Thyroid gland (tissue), 4 donors: Measurements from ENCODE around the gene KRT76. TPM values are rescaled to one million over a fixed set of nuclear protein-coding genes. Genes with fewer than 3 reads are reported as not detected.

Experiments
- DNase-seq, 2 donors: peaks; one replicate each; pipeline ENCODE4 v3.0.0-alpha.2; 2019
- H3K27ac ChIP-seq, 3 donors: fragments of 200-600 bp; sonication (generic); 1 replicate in 2 of 3; 2 replicates in 1 of 3; pipeline ENCODE4 v1.5.1; 2016 to 2019; ENCODE audit warnings: mild to moderate bottlenecking in 1 of 3, moderate library complexity in 1 of 3
- H3K27me3 ChIP-seq: fragments of 200-600 bp; sonication (generic); one replicate; pipeline ENCODE4 v1.5.1; 2019
- H3K36me3 ChIP-seq, 2 donors: fragments of 200-600 bp; sonication (generic); one replicate each; pipeline ENCODE4 v1.5.1; 2016 to 2019
- H3K4me1 ChIP-seq, 2 donors: fragments of 200-600 bp; sonication (generic); one replicate each; pipeline ENCODE4 v1.5.1; 2017 to 2019
- H3K4me3 ChIP-seq, 3 donors: fragments of 200-600 bp; sonication (generic); replicated peaks in 1 of 3; 1 replicate in 2 of 3; 2 replicates in 1 of 3; pipeline ENCODE4 v1.5.1; 2016; ENCODE audit warnings: mild to moderate bottlenecking in 1 of 3
- H3K9me3 ChIP-seq: fragments of 200-600 bp; sonication (generic); one replicate; pipeline ENCODE4 v1.5.1; 2017
- CTCF ChIP-seq, 6 experiments: fragments of 200-600 bp in 3 of 6; fragments of 450-650 bp in 3 of 6; sonication (generic) in 3 of 6; IDR thresholded peaks; one replicate each; pipeline ENCODE4 v1.5.1; 2016 to 2019; ENCODE audit warnings: antibody characterized with exemption in 6 of 6, mild to moderate bottlenecking in 2 of 6, inconsistent platforms in 1 of 6, moderate library complexity in 1 of 6
- POLR2A ChIP-seq, 2 donors: fragments of 450-650 bp; IDR thresholded peaks; one replicate each; pipeline ENCODE4 v1.6.1; 2017; ENCODE audit warnings: antibody characterized with exemption in 2 of 2, mild to moderate bottlenecking in 2 of 2, moderate library complexity in 1 of 2
- WGBS, 2 donors: methylation state at CpG; one replicate each; pipeline ENCODE4 v1.1.5; 2017; 5-methylcytosine and 5-hydroxymethylcytosine counted together
- intact Hi-C: fragments of 100-400 bp; cut with DNase I; formaldehyde crosslinking; loops from one replicate; pipeline ENCODE4 v1.15.1; 2023
- total RNA-seq, 4 donors: library from RNA; depleted of rRNA; stranded (reverse); fragments of >200 nt; gene quantifications; one replicate each; pipeline ENCODE4 v1.2.3, GENCODE V29; 2016

KRT76 gene
- total RNA-seq, 4 donors from 2014 or later, result not detected

- no peak for DNase-seq
- intact Hi-C loops, result loop anchor here (10.0 kb wide), 1 partner anchor 73 kb away; the partner anchor contains the start of gene KRT78
- TF ChIP-seq CTCF (IDR thresholded peaks at IDR 0.05), result no peak
- TF ChIP-seq POLR2A (IDR thresholded peaks at IDR 0.05), result no peak
- H3K27ac ChIP-seq, result no peak overlapping the region
- no peaks in the 10 kb centered on the region for H3K36me3 ChIP-seq
- H3K9me3 ChIP-seq, result no peaks in the 10 kb centered on the region
- no peak overlapping the region for H3K4me3 ChIP-seq
- no peaks in the 10 kb centered on the region for H3K27me3 ChIP-seq
- 93 to 96% methylated on average over 4 of the region's 4 CpGs for WGBS, 2 donors
- H3K4me1 ChIP-seq, result peaks cover 6 to 9% of the 10 kb centered on the region in 2 donors
These were observed 5.0 kb downstream of the KRT76 start for GRCh38 chr12:52772188-52772587.

GRCh38 chr12:52771505-52771904, 5.6 kb downstream of the KRT76 start:
- no peaks in the 10 kb centered on the region for H3K36me3 ChIP-seq
- no peak overlapping the region for H3K27ac ChIP-seq
- 72 to 95% methylated on average over 4 of the region's 4 CpGs for WGBS, 2 donors
- no peak overlapping the region for H3K4me3 ChIP-seq
- H3K4me1 ChIP-seq, result peaks cover 6 to 9% of the 10 kb centered on the region in 2 donors
- DNase-seq, result no peak
- intact Hi-C loops, result loop anchor here (10.0 kb wide), 1 partner anchor 73 kb away; the partner anchor contains the start of gene KRT78
- no peaks in the 10 kb centered on the region for H3K27me3 ChIP-seq
- H3K9me3 ChIP-seq, result no peaks in the 10 kb centered on the region
- no peak for TF ChIP-seq POLR2A (IDR thresholded peaks at IDR 0.05)
- TF ChIP-seq CTCF (IDR thresholded peaks at IDR 0.05), result no peak

- Histone ChIP-seq H3K27ac (no peak overlapping the region), H3K36me3 (no peaks in the 10 kb centered on the region), H3K9me3 (no peaks in the 10 kb centered on the region), H3K27me3 (no peaks in the 10 kb centered on the region), H3K4me1 (peaks cover 6 to 9% of the 10 kb centered on the region in 2 donors), H3K4me3 (no peak overlapping the region)
- TF ChIP-seq POLR2A (IDR thresholded peaks at IDR 0.05) (no peak), CTCF (IDR thresholded peaks at IDR 0.05) (no peak)
- 75 to 76% methylated on average over 6 of the region's 6 CpGs for WGBS, 2 donors
- no peak for DNase-seq
- intact Hi-C loops, result loop anchor here (10.0 kb wide), 1 partner anchor 74 kb away; the partner anchor contains the start of gene KRT78
These were observed 6.1 kb downstream of the KRT76 start for GRCh38 chr12:52771088-52771487.

GRCh38 chr12:52769946-52770345, 7.2 kb downstream of the KRT76 start:
- no peak overlapping the region for H3K27ac ChIP-seq
- H3K27me3 ChIP-seq, result no peaks in the 10 kb centered on the region
- H3K36me3 ChIP-seq, result no peaks in the 10 kb centered on the region
- no peak for TF ChIP-seq POLR2A (IDR thresholded peaks at IDR 0.05)
- no peak for TF ChIP-seq CTCF (IDR thresholded peaks at IDR 0.05)
- H3K4me3 ChIP-seq, result no peak overlapping the region
- no peaks in the 10 kb centered on the region for H3K9me3 ChIP-seq
- DNase-seq, result no peak
- H3K4me1 ChIP-seq, result peaks cover 6 to 7% of the 10 kb centered on the region in 2 donors
- intact Hi-C loops, result loop anchor here (10.0 kb wide), 1 partner anchor 75 kb away; the partner anchor contains the start of gene KRT78

- no peak for DNase-seq
- no peaks in the 10 kb centered on the region for H3K36me3 ChIP-seq
- no peak overlapping the region for H3K27ac ChIP-seq
- H3K27me3 ChIP-seq, result no peaks in the 10 kb centered on the region
- TF ChIP-seq POLR2A (IDR thresholded peaks at IDR 0.05) (no peak), CTCF (IDR thresholded peaks at IDR 0.05) (no peak)
- intact Hi-C loops, result no loop called here
- H3K4me3 ChIP-seq, result no peak overlapping the region
- peaks cover 1 to 2% of the 10 kb centered on the region in 2 donors for H3K4me1 ChIP-seq
- 80 to 82% methylated on average over 3 of the region's 3 CpGs for WGBS, 2 donors
- H3K9me3 ChIP-seq, result no peaks in the 10 kb centered on the region
These were observed 7.8 kb downstream of the KRT76 start for GRCh38 chr12:52769354-52769753.
